H1 (cell line): ENCODE data around the gene TSPEAR. TPM values are rescaled to one million over a fixed set of nuclear protein-coding genes. Genes with fewer than 3 reads are reported as not detected.

ENCODE experiments used
- CTCF ChIA-PET: fragments of 300-600 bp; sonication (Branson Sonifier 250); formaldehyde crosslinking; loops from one replicate; lab custom pipeline; 2021; ENCODE audit not compliant: partially characterized antibody; lab: Charles Lee
- POLR2A ChIA-PET: fragments of 300-600 bp; sonication (Branson Sonifier 250); formaldehyde crosslinking; loops from one replicate; lab custom pipeline; 2021; ENCODE audit warnings: inconsistent platforms; ENCODE audit not compliant: partially characterized antibody; lab: Charles Lee
- DNase-seq, 2 experiments: peaks; one replicate each; pipeline versions ENCODE4 v3.0.0 to v3.0.0-alpha.2; 2010 to 2022; ENCODE audit warnings: low spot score in 2 of 2, low read depth in 1 of 2, mixed read lengths in 1 of 2
- FAIRE-seq: peaks from 2 replicates; lab custom pipeline; 2011; peaks lifted over from hg19 to GRCh38; lab: Jason Lieb, UNC
- H2AFZ ChIP-seq: 2 replicates; pipeline ENCODE4 v1.8.1; 2012; ENCODE audit warnings: low read length, inconsistent platforms
- H2AK5ac ChIP-seq: 2 replicates; pipeline ENCODE4 v1.6.1; 2013; ENCODE audit warnings: low read depth, low read length
- H2BK120ac ChIP-seq: replicated peaks from 2 replicates; pipeline ENCODE3; 2013; ENCODE audit warnings: low read depth, low read length, inconsistent platforms
- H2BK12ac ChIP-seq: 2 replicates; pipeline ENCODE4 v1.6.1; 2013; ENCODE audit warnings: low read depth, low read length
- H2BK15ac ChIP-seq: 2 replicates; pipeline ENCODE4 v1.6.1; 2013; ENCODE audit warnings: low read length
- H2BK20ac ChIP-seq: 2 replicates; pipeline ENCODE4 v1.6.1; 2013; ENCODE audit warnings: low read length
- H2BK5ac ChIP-seq: 2 replicates; pipeline ENCODE4 v1.6.1; 2013; ENCODE audit warnings: low read depth, low read length
- H3K14ac ChIP-seq: 2 replicates; pipeline ENCODE4 v1.6.1; 2013; ENCODE audit warnings: inconsistent platforms; ENCODE audit not compliant: insufficient read length
- H3K18ac ChIP-seq: 2 replicates; pipeline ENCODE4 v1.6.1; 2013; ENCODE audit warnings: low read length; ENCODE audit errors: extremely low read depth
- H3K23ac ChIP-seq: 2 replicates; pipeline ENCODE4 v1.6.1; 2013; ENCODE audit warnings: inconsistent platforms; ENCODE audit not compliant: insufficient read length
- H3K23me2 ChIP-seq: 2 replicates; pipeline ENCODE4 v1.6.1; 2013; ENCODE audit warnings: low read depth, low read length
- H3K27ac ChIP-seq: 2 replicates; pipeline ENCODE4 v1.6.1; 2011; ENCODE audit warnings: low read depth, low read length, inconsistent platforms
- H3K27me3 ChIP-seq, 4 experiments: replicated peaks in 1 of 4; 1 replicate in 1 of 4; 2 replicates in 3 of 4; pipeline versions ENCODE4 v1.6.1 to v1.8.1; 2011 to 2013; ENCODE audit warnings: low read length in 3 of 4, mild to moderate bottlenecking in 3 of 4, inconsistent platforms in 2 of 4, mixed read lengths in 2 of 4, moderate library complexity in 1 of 4; ENCODE audit not compliant: control insufficient read depth in 3 of 4, insufficient read depth in 3 of 4; ENCODE audit errors: extremely low read depth in 1 of 4
- H3K36me3 ChIP-seq, 4 experiments: 2 replicates each; pipeline versions ENCODE4 v1.6.1 to v1.8.1; 2011 to 2013; ENCODE audit warnings: mild to moderate bottlenecking in 4 of 4, low read length in 3 of 4, moderate library complexity in 2 of 4, control low read depth in 1 of 4, inconsistent platforms in 1 of 4; ENCODE audit not compliant: insufficient read depth in 4 of 4, control insufficient read depth in 2 of 4
- H3K4ac ChIP-seq: replicated peaks from 2 replicates; pipeline ENCODE3; 2013; ENCODE audit warnings: low read length, low read depth, mixed read lengths, inconsistent platforms; ENCODE audit not compliant: insufficient read length
- H3K4me1 ChIP-seq, 4 experiments: replicated peaks in 1 of 4; 1 replicate in 1 of 4; 2 replicates in 3 of 4; pipeline versions ENCODE4 v1.6.1 to v1.8.1; 2011 to 2013; ENCODE audit warnings: low read length in 3 of 4, inconsistent platforms in 2 of 4, mixed read lengths in 1 of 4; ENCODE audit not compliant: insufficient read depth in 4 of 4, control insufficient read depth in 3 of 4
- H3K4me2 ChIP-seq, 2 experiments: 2 replicates each; pipeline versions ENCODE4 v1.6.1 to v1.8.1; 2011 to 2013; ENCODE audit warnings: low read depth in 2 of 2, low read length in 2 of 2, control low read depth in 1 of 2, inconsistent platforms in 1 of 2, mild to moderate bottlenecking in 1 of 2; ENCODE audit not compliant: insufficient read depth in 1 of 2
- H3K4me3 ChIP-seq, 4 experiments: fragments of 200-600, 300-600 bp in 1 of 4; sonication (generic), shearing (Covaris generic), sonication (Bioruptor Twin) in 1 of 4; 2 replicates each; pipeline versions ENCODE4 v1.5.1 to v1.8.1; 2011 to 2016; ENCODE audit warnings: low read length in 4 of 4, low read depth in 3 of 4, control low read depth in 2 of 4, inconsistent platforms in 2 of 4, mild to moderate bottlenecking in 2 of 4, mixed read lengths in 1 of 4, moderate library complexity in 1 of 4; ENCODE audit not compliant: insufficient read depth in 2 of 4; ENCODE audit errors: extremely low read depth in 1 of 4
- H3K56ac ChIP-seq: replicated peaks from 2 replicates; pipeline ENCODE3; 2013; ENCODE audit warnings: low read depth, mild to moderate bottlenecking, mixed read lengths, low read length, inconsistent platforms; ENCODE audit not compliant: insufficient read length
- H3K79me1 ChIP-seq: 2 replicates; pipeline ENCODE4 v1.6.1; 2013; ENCODE audit warnings: low read depth, low read length, control low read depth
- H3K79me2 ChIP-seq, 2 experiments: 2 replicates each; pipeline versions ENCODE4 v1.6.1 to v1.8.1; 2012 to 2013; ENCODE audit warnings: low read length in 2 of 2, mild to moderate bottlenecking in 2 of 2, inconsistent platforms in 1 of 2; ENCODE audit not compliant: insufficient read depth in 2 of 2, control insufficient read depth in 1 of 2
- H3K9ac ChIP-seq, 4 experiments: replicated peaks in 1 of 4; 1 replicate in 1 of 4; 2 replicates in 3 of 4; pipeline versions ENCODE4 v1.6.1 to v1.8.1; 2011 to 2013; ENCODE audit warnings: low read depth in 3 of 4, low read length in 3 of 4, control low read depth in 2 of 4, mild to moderate bottlenecking in 2 of 4, moderate library complexity in 2 of 4, inconsistent platforms in 1 of 4; ENCODE audit errors: extremely low read depth in 1 of 4
- H3K9me3 ChIP-seq, 2 experiments: 2 replicates each; pipeline versions ENCODE4 v1.6.1 to v1.8.1; 2012 to 2013; ENCODE audit warnings: mild to moderate bottlenecking in 2 of 2, moderate library complexity in 2 of 2, control low read depth in 1 of 2, inconsistent platforms in 1 of 2, low read depth in 1 of 2, low read length in 1 of 2, mixed read lengths in 1 of 2; ENCODE audit not compliant: insufficient read depth in 2 of 2
- H4K20me1 ChIP-seq, 2 experiments: replicated peaks in 1 of 2; 2 replicates each; pipeline versions ENCODE3 to v1.8.1; 2011 to 2013; ENCODE audit warnings: inconsistent platforms in 2 of 2, low read length in 2 of 2, mild to moderate bottlenecking in 1 of 2; ENCODE audit not compliant: insufficient read depth in 2 of 2, control insufficient read depth in 1 of 2
- H4K5ac ChIP-seq: 2 replicates; pipeline ENCODE4 v1.6.1; 2013; ENCODE audit warnings: low read length, low read depth, mixed read lengths, inconsistent platforms; ENCODE audit not compliant: insufficient read length
- H4K8ac ChIP-seq: 2 replicates; pipeline ENCODE4 v1.8.0; 2013; ENCODE audit warnings: mild to moderate bottlenecking, moderate library complexity, low read length, inconsistent platforms; ENCODE audit not compliant: insufficient read depth; ENCODE audit errors: extremely low read depth
- H4K91ac ChIP-seq: replicated peaks from 2 replicates; pipeline ENCODE3; 2013; ENCODE audit warnings: low read length, mixed read lengths, inconsistent platforms; ENCODE audit not compliant: insufficient read length
- CBX8 ChIP-seq: fragments of 300-800, 300-1000 bp; sonication (generic); IDR thresholded peaks from 2 replicates; pipeline ENCODE4 v1.7.1; 2016; ENCODE audit warnings: low read depth, low read length, borderline replicate concordance
- CEBPB ChIP-seq: IDR thresholded peaks from 2 replicates; pipeline ENCODE4 v1.6.1; 2012; ENCODE audit warnings: low read depth, low read length
- CHD1 ChIP-seq: IDR thresholded peaks from 2 replicates; pipeline ENCODE4 v1.6.1; 2012; ENCODE audit warnings: low read depth, low read length, improper control_type of control experiment
- KDM5A ChIP-seq: fragments of 200-600 bp; IDR thresholded peaks from 2 replicates; pipeline ENCODE4 v1.7.1; 2012; ENCODE audit warnings: mild to moderate bottlenecking, low read length, inconsistent platforms, mixed read lengths
- POLR2AphosphoS5 ChIP-seq: IDR thresholded peaks from 2 replicates; pipeline ENCODE4 v1.6.1; 2011; ENCODE audit warnings: low read depth, low read length
- RNF2 ChIP-seq: fragments of 200-900, 300-1000 bp; sonication (generic); IDR thresholded peaks from 2 replicates; pipeline ENCODE4 v1.7.1; 2016; ENCODE audit warnings: borderline replicate concordance, low read depth, mild to moderate bottlenecking, antibody characterized with exemption, low read length; ENCODE audit not compliant: poor library complexity, severe bottlenecking; ENCODE audit errors: missing control alignments
- SP1 ChIP-seq: IDR thresholded peaks from 2 replicates; pipeline ENCODE4 v1.6.1; 2011; ENCODE audit warnings: low read depth, low read length
- SRF ChIP-seq: IDR thresholded peaks from 2 replicates; pipeline ENCODE4 v1.6.1; 2011; ENCODE audit warnings: mild to moderate bottlenecking, low read depth, low read length, moderate library complexity
- TAF7 ChIP-seq: optimal IDR thresholded peaks from 2 replicates; pipeline ENCODE3; 2011; ENCODE audit warnings: low read depth, mild to moderate bottlenecking, inconsistent platforms, low read length, moderate library complexity, borderline replicate concordance
- WGBS, 2 experiments: shearing (Covaris generic) in 1 of 2; methylation state at CpG; one replicate each; pipeline versions ENCODE4 v1.1.6 to v1.1.7; 2013 to 2015; ENCODE audit warnings: low lambda C conversion rate in 2 of 2, mixed read lengths in 2 of 2, inconsistent platforms in 1 of 2, low coverage in 1 of 2, missing lambda C conversion rate in 1 of 2; ENCODE audit not compliant: insufficient replicate concordance in 2 of 2, insufficient coverage in 1 of 2, insufficient read length in 1 of 2; ENCODE audit errors: extremely low coverage in 1 of 2, missing lambda C conversion rate in 1 of 2; 5-methylcytosine and 5-hydroxymethylcytosine counted together
- polyA plus RNA-seq, 7 experiments: library from polyadenylated mRNA; depleted of rRNA in 3 of 7; stranded (reverse) in 5 of 7; unstranded in 2 of 7; fragments of >200 nt in 5 of 7; fragments of 200-250 nt in 2 of 7; gene quantifications; 1 replicate in 5 of 7; 2 replicates in 1 of 7; 4 replicates in 1 of 7; pipeline versions ENCODE4 v1.2.1 to v1.2.3, GENCODE V29; 2011 to 2013; ENCODE audit warnings: missing spikeins in 2 of 7, mixed read lengths in 2 of 7
- total RNA-seq: library from RNA; stranded (reverse); fragmentation: NEBNext Ultra II Directional; extraction: Animal tissue kit (Norgen Biotek cat#: 25700); gene quantifications from 2 replicates; pipeline ENCODE4 v1.2.1, GENCODE V29; 2021
- TF ChIP-seq, protein P1 (sequence below): IDR thresholded peaks from 2 replicates; pipeline ENCODE4 v1.6.1; 2011; ENCODE audit warnings: low read length, improper control_type of control experiment

The TSPEAR gene
- total and polyA plus RNA-seq, 2 of the 8 experiments (the other 6 are each of a cell fraction or from before 2014, with no cell fraction given), result 0.58 to 0.89 TPM

DNA sequence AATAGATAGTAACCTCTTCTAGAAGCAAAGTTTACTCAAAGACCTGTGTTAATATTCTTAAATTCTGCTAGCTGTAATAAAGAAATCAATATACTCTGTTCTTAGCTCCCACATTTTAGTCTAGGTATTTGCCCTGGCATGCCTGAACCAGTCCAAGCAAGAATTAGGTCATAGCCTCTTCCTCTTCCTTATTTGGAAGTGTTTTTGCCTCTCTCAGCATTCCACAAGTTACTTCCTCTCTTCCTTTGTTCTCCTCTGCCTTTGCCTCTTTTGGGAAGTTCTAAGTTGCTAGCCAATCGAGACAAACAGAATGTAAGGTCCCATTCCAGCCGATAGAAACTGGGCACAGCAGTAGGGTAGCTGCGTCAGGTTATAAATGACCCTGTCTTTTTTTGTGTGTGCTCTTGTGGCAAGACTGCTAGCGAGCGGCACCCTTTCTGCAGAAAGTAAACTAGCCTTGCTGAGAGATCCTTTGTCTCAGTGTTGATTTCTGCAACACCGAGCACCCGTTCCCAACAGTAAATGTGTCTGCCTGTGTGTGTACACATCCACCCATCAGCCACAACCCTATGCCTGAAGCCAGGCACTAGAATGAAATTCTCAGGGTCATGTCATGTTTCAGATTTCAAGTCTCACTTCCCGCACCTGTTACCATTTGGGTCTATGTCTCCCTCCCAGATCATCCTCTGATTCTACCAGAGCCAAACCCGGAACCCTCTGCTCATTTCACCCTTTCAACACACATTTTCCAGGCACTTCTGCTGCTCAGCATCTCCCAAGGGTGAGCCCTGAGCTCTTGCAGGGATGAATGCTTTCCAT is 218.6 kb downstream of the TSPEAR start:
- Histone ChIP-seq H3K79me1 (no peaks in the 10 kb centered on the region; the same call in 1 of the 2 replicates), H3K79me2 (peaks cover 3 to 31% of the 10 kb centered on the region in 2 experiments; a peak in 3 of 4 replicates), H3K23me2 (0 out of 2 replicates have a peak, but pooled peaks cover 2% of the 10 kb centered on the region), H3K18ac (no peak overlapping the region), H2BK120ac (no peak overlapping the region), H3K4me3 (no peak overlapping the region), H3K23ac (no peak overlapping the region), H4K5ac (no peak overlapping the region), H3K56ac (no peak overlapping the region), H2BK15ac (no peak overlapping the region), H2BK12ac (peak overlapping the region; percentile 71), H3K27ac (peak overlapping the region; percentile 72; the same call in 1 of the 2 replicates), H3K14ac (no peak overlapping the region), H4K91ac (no peak overlapping the region), H2BK20ac (peak overlapping the region; percentile 80; the same call in 1 of the 2 replicates), H4K8ac (no peak overlapping the region; the same call in 1 of the 2 replicates), H3K9me3 (peaks cover 9 to 11% of the 10 kb centered on the region in 2 experiments; a peak in 3 of 4 replicates), H3K4me2 (no peak overlapping the region), H3K4ac (no peak overlapping the region), H2AFZ (no peak overlapping the region), H2BK5ac (peak overlapping the region; percentile 96), H2AK5ac (peak overlapping the region; percentile 66; the same call in 1 of the 2 replicates), H4K20me1 (no peaks in the 10 kb centered on the region), H3K4me1 (peaks cover 0 to 17% (median 8%) of the 10 kb centered on the region in 4 experiments; a peak in 5 of 7 replicates), H3K9ac (peak overlapping the region in 2 of 4 experiments; percentile 5 to 38; a peak in 3 of 7 replicates), H3K27me3 (no peaks in the 10 kb centered on the region; a peak in 1 of 7 replicates), H3K36me3 (peaks cover 0 to 26% (median 11%) of the 10 kb centered on the region in 4 experiments; a peak in 4 of 8 replicates)
- 91% methylated on average over 9 of the region's 9 CpGs; no CpG with 5 or more reads in 1 of the 2 experiments for WGBS, 2 experiments
- no peak for DNase-seq
- CTCF ChIA-PET, result interaction anchor here (0.7 to 2.4 kb wide), 7 partner anchors 9 to 301 kb away, joined by 3 to 6 read pairs (median 4); no protein-coding TSS in a partner anchor
- POLR2A ChIA-PET, result interaction anchor here (1.1 to 1.7 kb wide), 3 partner anchors 12 to 308 kb away, joined by 3 to 4 read pairs (median 3); no protein-coding TSS in a partner anchor
- FAIRE-seq, result no peak
- TF ChIP-seq RNF2 (no peak), CBX8 (no peak), POLR2AphosphoS5 (peak; percentile 14; the same call in 1 of the 2 replicates), CEBPB (no peak), SRF (peak; percentile 84), SP1 (no peak), KDM5A (no peak), CHD1 (no peak), TAF7 (no peak)
- TF ChIP-seq, protein P1, sequence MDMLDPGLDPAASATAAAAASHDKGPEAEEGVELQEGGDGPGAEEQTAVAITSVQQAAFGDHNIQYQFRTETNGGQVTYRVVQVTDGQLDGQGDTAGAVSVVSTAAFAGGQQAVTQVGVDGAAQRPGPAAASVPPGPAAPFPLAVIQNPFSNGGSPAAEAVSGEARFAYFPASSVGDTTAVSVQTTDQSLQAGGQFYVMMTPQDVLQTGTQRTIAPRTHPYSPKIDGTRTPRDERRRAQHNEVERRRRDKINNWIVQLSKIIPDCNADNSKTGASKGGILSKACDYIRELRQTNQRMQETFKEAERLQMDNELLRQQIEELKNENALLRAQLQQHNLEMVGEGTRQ, result no peak
